GM12801 (cell line): ENCODE measurements around the gene ZNF560.

Experiments used
- TF ChIP-seq, protein P1 (sequence below): IDR thresholded peaks from one replicate; pipeline ENCODE4 v1.5.1; 2011; ENCODE audit warnings: control low read depth; ENCODE audit not compliant: insufficient read length; ENCODE audit errors: extremely low read depth

ZNF560 gene

DNA sequence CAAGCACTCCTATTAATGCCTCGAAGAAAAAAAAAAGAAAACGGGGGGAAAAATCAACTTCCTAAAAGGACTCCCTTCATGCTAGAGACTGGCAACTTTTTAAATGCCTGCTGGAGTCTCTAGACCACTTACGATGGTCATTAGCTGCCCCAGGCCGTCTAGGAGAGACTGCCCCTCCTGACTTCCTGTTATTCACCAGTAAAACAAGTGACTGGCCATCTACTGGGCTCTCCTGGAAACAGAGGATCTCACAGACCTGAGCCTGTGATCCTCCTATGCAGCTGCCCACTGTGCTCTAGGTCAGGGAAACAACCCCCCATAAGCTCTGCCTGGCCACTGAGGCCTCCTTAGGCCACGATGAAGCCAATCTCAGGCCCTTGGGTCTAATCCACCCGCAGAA is 70.5 kb downstream of the ZNF560 start:
- TF ChIP-seq, protein P1, sequence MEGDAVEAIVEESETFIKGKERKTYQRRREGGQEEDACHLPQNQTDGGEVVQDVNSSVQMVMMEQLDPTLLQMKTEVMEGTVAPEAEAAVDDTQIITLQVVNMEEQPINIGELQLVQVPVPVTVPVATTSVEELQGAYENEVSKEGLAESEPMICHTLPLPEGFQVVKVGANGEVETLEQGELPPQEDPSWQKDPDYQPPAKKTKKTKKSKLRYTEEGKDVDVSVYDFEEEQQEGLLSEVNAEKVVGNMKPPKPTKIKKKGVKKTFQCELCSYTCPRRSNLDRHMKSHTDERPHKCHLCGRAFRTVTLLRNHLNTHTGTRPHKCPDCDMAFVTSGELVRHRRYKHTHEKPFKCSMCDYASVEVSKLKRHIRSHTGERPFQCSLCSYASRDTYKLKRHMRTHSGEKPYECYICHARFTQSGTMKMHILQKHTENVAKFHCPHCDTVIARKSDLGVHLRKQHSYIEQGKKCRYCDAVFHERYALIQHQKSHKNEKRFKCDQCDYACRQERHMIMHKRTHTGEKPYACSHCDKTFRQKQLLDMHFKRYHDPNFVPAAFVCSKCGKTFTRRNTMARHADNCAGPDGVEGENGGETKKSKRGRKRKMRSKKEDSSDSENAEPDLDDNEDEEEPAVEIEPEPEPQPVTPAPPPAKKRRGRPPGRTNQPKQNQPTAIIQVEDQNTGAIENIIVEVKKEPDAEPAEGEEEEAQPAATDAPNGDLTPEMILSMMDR: no peak
